ENCODE data around the gene MYO15B. TPM values are rescaled to one million over a fixed set of nuclear protein-coding genes. Genes with fewer than 3 reads are reported as not detected.

MYO15B gene
- total and polyA plus RNA-seq, 2 of the 13 experiments (the other 11 are each of a cell fraction or from before 2014, with no cell fraction given): 2.8 to 8.1 TPM

GRCh38 chr17:75666959-75667790 is 79.6 kb downstream of the MYO15B start, which contains the start of the genes RECQL5 and SAP30BP (continued):
- TF ChIP-seq TFDP2 (CRISPR knock-in tag; IDR thresholded peaks at IDR 0.05) (peak; percentile 83), STAT5B (CRISPR knock-in tag; IDR thresholded peaks at IDR 0.05) (no peak), ATAD3A (CRISPR knock-in tag; IDR thresholded peaks at IDR 0.05) (no peak), SAFB2 (CRISPR knock-in tag; IDR thresholded peaks at IDR 0.05; ENCODE audit: borderline replicate concordance, low read depth) (no peak), RFXANK (CRISPR knock-in tag; IDR thresholded peaks at IDR 0.05) (no peak), ZNF775 (CRISPR knock-in tag; IDR thresholded peaks at IDR 0.05; ENCODE audit: borderline replicate concordance) (no peak), NBN (conservative IDR thresholded peaks at IDR 0.05) (no peak), ZNF704 (CRISPR knock-in tag; IDR thresholded peaks at IDR 0.05; ENCODE audit: borderline replicate concordance) (no peak), RAD51 (IDR thresholded peaks at IDR 0.05; ENCODE audit: borderline replicate concordance) (no peak), ZNF768 (CRISPR knock-in tag; IDR thresholded peaks at IDR 0.05) (peak; percentile 62; the same call in 1 of the 2 replicates), ZUFSP (CRISPR knock-in tag; IDR thresholded peaks at IDR 0.05; ENCODE audit: borderline replicate concordance) (no peak), ARID2 (CRISPR knock-in tag; IDR thresholded peaks at IDR 0.05; ENCODE audit: borderline replicate concordance) (peak; percentile 12; the same call in 1 of the 2 replicates), ZNF12 (CRISPR knock-in tag; IDR thresholded peaks at IDR 0.05) (no peak), GTF3A (CRISPR knock-in tag; conservative IDR thresholded peaks at IDR 0.05) (0 out of 2 replicates have a peak, but pooled peaks have one; percentile 48), TCF12 (IDR thresholded peaks at IDR 0.05) (no peak), TCF12 (CRISPR knock-in tag; IDR thresholded peaks at IDR 0.05) (no peak), E2F1 (CRISPR knock-in tag; IDR thresholded peaks at IDR 0.05) (peak; percentile 65; the same call in 1 of the 2 replicates), ZNF598 (CRISPR knock-in tag; IDR thresholded peaks at IDR 0.05; ENCODE audit: borderline replicate concordance) (peak; percentile 45; the same call in 1 of the 2 replicates), ZNF572 (CRISPR knock-in tag; IDR thresholded peaks at IDR 0.05) (no peak; the same call in 1 of the 2 replicates), YEATS4 (CRISPR knock-in tag; IDR thresholded peaks at IDR 0.05; ENCODE audit: borderline replicate concordance) (no peak; the same call in 1 of the 2 replicates), CHCHD3 (CRISPR knock-in tag; IDR thresholded peaks at IDR 0.05) (no peak), ZFP41 (CRISPR knock-in tag; IDR thresholded peaks at IDR 0.05; ENCODE audit: borderline replicate concordance) (no peak)
- TF ChIP-seq, protein P1, sequence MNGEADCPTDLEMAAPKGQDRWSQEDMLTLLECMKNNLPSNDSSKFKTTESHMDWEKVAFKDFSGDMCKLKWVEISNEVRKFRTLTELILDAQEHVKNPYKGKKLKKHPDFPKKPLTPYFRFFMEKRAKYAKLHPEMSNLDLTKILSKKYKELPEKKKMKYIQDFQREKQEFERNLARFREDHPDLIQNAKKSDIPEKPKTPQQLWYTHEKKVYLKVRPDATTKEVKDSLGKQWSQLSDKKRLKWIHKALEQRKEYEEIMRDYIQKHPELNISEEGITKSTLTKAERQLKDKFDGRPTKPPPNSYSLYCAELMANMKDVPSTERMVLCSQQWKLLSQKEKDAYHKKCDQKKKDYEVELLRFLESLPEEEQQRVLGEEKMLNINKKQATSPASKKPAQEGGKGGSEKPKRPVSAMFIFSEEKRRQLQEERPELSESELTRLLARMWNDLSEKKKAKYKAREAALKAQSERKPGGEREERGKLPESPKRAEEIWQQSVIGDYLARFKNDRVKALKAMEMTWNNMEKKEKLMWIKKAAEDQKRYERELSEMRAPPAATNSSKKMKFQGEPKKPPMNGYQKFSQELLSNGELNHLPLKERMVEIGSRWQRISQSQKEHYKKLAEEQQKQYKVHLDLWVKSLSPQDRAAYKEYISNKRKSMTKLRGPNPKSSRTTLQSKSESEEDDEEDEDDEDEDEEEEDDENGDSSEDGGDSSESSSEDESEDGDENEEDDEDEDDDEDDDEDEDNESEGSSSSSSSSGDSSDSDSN (CRISPR knock-in tag; IDR thresholded peaks at IDR 0.05): peak; percentile 43; the same call in 1 of the 2 replicates

Measured in HepG2 (cell line).